AG04450 (cell line): ENCODE data around the gene KRTAP10-2. TPM values are rescaled to one million over a fixed set of nuclear protein-coding genes. Genes with fewer than 3 reads are reported as not detected.
"Not testable (repeated sequence)": the region's sequence is repeated elsewhere in the genome, so short reads cannot be mapped to it uniquely, and the experiment has no call there.

Source experiments
- CTCF ChIA-PET: fragments of 300-600, 350-600 bp; formaldehyde crosslinking; extraction: SDS; loops from one replicate; lab custom pipeline; 2022; ENCODE audit warnings: antibody characterized with exemption, inconsistent platforms; lab: Charles Lee
- POLR2A ChIA-PET: fragments of 350-600 bp; formaldehyde crosslinking; extraction: SDS; loops from one replicate; lab custom pipeline; 2021; ENCODE audit warnings: antibody characterized with exemption, inconsistent platforms; lab: Yijun Ruan, JAX
- DNase-seq: peaks from one replicate; pipeline ENCODE4 v3.0.0-alpha.2; 2011; ENCODE audit warnings: low read depth, low spot score
- H3K27ac ChIP-seq: one replicate; pipeline ENCODE4 v1.5.1; 2012; ENCODE audit warnings: low read depth, low read length, control low read depth
- H3K27me3 ChIP-seq: one replicate; pipeline ENCODE4 v1.6.0; 2012; ENCODE audit warnings: low read length; ENCODE audit not compliant: control insufficient read depth, insufficient read depth
- H3K4me3 ChIP-seq: 2 replicates; pipeline ENCODE4 v1.5.1; 2011; ENCODE audit warnings: mild to moderate bottlenecking, low read depth, low read length, control low read depth
- H3K9me3 ChIP-seq: 2 replicates; pipeline ENCODE4 v1.5.1; 2012; ENCODE audit warnings: low read length; ENCODE audit not compliant: control insufficient read depth, insufficient read depth
- polyA minus RNA-seq: library from RNA; depleted of rRNA, polyadenylated mRNA; stranded (reverse); fragments of >200 nt; gene quantifications from 2 replicates; pipeline ENCODE4 v1.2.3, GENCODE V29; 2011; rRNA and poly(A)+ RNA removed
- polyA plus RNA-seq: library from polyadenylated mRNA; depleted of rRNA; stranded (reverse); fragments of >200 nt; gene quantifications from 2 replicates; pipeline ENCODE4 v1.2.3, GENCODE V29; 2011; rRNA removed
- TF ChIP-seq, protein P1 (sequence below): IDR thresholded peaks from 2 replicates; pipeline ENCODE4 v1.5.1; 2011; ENCODE audit warnings: low read depth, low read length, control low read depth, inconsistent platforms

Gene KRTAP10-2, protein sequence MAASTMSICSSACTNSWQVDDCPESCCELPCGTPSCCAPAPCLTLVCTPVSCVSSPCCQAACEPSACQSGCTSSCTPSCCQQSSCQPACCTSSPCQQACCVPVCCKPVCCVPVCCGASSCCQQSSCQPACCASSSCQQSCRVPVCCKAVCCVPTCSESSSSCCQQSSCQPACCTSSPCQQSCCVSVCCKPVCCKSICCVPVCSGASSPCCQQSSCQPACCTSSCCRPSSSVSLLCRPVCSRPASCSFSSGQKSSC
- polyA plus RNA-seq (not detected in 2 replicates), polyA minus RNA-seq (not detected in 2 replicates)

- Histone ChIP-seq H3K9me3 (no peaks in the 10 kb centered on the region; the same call in 1 of the 2 replicates), H3K27ac (no peak within 1 kb of the TSS), H3K27me3 (peaks cover 5% of the 10 kb centered on the region), H3K4me3 (no peak within 1 kb of the TSS)
- no peak for DNase-seq
- TF ChIP-seq, protein P1, sequence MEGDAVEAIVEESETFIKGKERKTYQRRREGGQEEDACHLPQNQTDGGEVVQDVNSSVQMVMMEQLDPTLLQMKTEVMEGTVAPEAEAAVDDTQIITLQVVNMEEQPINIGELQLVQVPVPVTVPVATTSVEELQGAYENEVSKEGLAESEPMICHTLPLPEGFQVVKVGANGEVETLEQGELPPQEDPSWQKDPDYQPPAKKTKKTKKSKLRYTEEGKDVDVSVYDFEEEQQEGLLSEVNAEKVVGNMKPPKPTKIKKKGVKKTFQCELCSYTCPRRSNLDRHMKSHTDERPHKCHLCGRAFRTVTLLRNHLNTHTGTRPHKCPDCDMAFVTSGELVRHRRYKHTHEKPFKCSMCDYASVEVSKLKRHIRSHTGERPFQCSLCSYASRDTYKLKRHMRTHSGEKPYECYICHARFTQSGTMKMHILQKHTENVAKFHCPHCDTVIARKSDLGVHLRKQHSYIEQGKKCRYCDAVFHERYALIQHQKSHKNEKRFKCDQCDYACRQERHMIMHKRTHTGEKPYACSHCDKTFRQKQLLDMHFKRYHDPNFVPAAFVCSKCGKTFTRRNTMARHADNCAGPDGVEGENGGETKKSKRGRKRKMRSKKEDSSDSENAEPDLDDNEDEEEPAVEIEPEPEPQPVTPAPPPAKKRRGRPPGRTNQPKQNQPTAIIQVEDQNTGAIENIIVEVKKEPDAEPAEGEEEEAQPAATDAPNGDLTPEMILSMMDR, result no peak
- POLR2A ChIA-PET, result no interaction called here
- CTCF ChIA-PET, result no interaction called here
Measured at GRCh38 chr21:44551340-44551961, at the start of gene KRTAP10-2. Gene KRTAP10-2, minus strand, starts transcription at chr21:44551505. Its CDS starts 47 bp downstream, at chr21:44551458.

DNA sequence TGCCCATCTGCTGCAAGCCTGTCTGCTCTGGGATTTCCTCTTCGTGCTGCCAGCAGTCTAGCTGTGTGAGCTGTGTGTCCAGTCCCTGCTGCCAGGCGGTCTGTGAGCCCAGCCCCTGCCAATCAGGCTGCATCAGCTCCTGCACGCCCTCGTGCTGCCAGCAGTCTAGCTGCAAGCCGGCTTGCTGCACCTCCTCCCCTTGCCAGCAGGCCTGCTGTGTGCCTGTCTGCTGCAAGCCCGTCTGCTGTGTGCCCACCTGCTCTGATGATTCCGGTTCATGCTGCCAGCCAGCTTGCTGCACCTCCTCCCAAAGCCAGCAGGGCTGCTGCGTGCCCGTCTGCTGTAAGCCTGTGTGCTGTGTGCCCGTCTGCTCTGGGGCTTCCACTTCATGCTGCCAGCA is 49.8 kb upstream of the KRTAP10-2 start:
- H3K27me3 ChIP-seq, H3K9me3 ChIP-seq, POLR2A ChIA-PET, CTCF ChIA-PET, DNase-seq, H3K27ac ChIP-seq, H3K4me3 ChIP-seq: not testable (repeated sequence)

GRCh38 chr21:44600118-44600978 is 49.0 kb upstream of the KRTAP10-2 start, which contains the start of gene KRTAP10-7:
Gene KRTAP10-7, plus strand, starts transcription at chr21:44600597. Its CDS starts 25 bp downstream, at chr21:44600622.
- H3K4me3 ChIP-seq, DNase-seq, H3K27ac ChIP-seq, POLR2A ChIA-PET, CTCF ChIA-PET, H3K27me3 ChIP-seq, H3K9me3 ChIP-seq: not testable (repeated sequence)

DNA sequence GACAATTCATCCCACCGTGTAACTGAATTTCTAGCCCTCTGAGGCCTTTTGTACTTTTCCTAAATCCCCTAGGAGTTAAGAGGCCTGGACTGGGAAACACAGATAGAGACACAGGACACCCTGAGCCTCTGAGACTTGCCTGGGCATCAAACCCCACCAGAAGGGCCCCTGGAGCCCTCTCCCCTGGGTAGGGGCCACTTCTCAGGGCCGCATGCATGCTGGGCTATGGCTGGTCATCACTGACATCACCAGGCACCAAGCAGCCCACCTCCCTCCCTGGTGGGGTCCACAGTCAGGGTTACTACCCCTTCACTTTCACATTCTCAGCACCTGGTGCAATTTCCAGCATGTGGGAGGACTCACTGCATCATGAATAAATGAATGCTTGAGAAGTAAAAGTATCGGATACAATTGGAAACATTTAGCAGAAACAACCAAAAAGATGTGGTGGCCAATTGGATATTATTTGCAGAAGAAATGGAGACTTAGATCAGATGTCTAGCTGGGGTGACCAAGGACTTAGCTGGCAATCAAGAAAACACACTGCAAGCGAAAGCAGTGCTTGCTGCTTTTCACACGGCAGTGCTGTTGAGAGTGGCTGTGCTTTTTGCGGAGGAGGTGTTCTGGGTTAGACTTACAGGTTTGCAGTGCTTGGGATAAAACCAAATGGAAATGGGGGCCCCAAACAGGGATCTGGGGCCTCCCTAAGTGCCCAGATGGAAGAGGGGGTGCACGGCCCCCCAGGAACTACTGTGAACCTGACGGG is 48.1 kb upstream of the KRTAP10-2 start:
- H3K9me3 ChIP-seq, result no peaks in the 10 kb centered on the region; the same call in 1 of the 2 replicates
- no peak overlapping the region for H3K27ac ChIP-seq
- TF ChIP-seq, protein P1, result no peak
- H3K27me3 ChIP-seq, result peaks cover 4% of the 10 kb centered on the region
- DNase-seq, result no peak
- ChIA-PET CTCF (no interaction called here), POLR2A (no interaction called here)
- H3K4me3 ChIP-seq, result no peak overlapping the region

- TF ChIP-seq, protein P1, result no peak
- CTCF ChIA-PET, result no interaction called here
- no peak overlapping the region for H3K4me3 ChIP-seq
- DNase-seq, result no peak
- no peak overlapping the region for H3K27ac ChIP-seq
- H3K27me3 ChIP-seq, result peaks cover 12% of the 10 kb centered on the region
- POLR2A ChIA-PET, result no interaction called here
- H3K9me3 ChIP-seq, result no peaks in the 10 kb centered on the region; the same call in 1 of the 2 replicates
Measured at GRCh38 chr21:44598061-44598460, 46.8 kb upstream of the KRTAP10-2 start.
